Mesenchymal stem cell (in vitro differentiated cells and primary cell): ENCODE measurements around the gene TTC13.

Source experiments
- DNase-seq: peaks from one replicate; pipeline ENCODE4 v3.0.0-alpha.2; 2013
- H2AFZ ChIP-seq: one replicate; pipeline ENCODE4 v1.6.1; 2013; ENCODE audit warnings: low read depth, mild to moderate bottlenecking, control low read depth, inconsistent platforms, low read length, moderate library complexity
- H2AK5ac ChIP-seq: 2 replicates; pipeline ENCODE4 v1.6.1; 2013; ENCODE audit warnings: low read length, moderate library complexity, mild to moderate bottlenecking, inconsistent platforms; ENCODE audit not compliant: severe bottlenecking
- H2BK120ac ChIP-seq: one replicate; pipeline ENCODE4 v1.6.1; 2013; ENCODE audit warnings: low read depth, mild to moderate bottlenecking, inconsistent platforms, low read length, moderate library complexity
- H2BK12ac ChIP-seq, 2 experiments: one replicate each; pipeline ENCODE4 v1.6.1; 2013; ENCODE audit warnings: inconsistent platforms in 2 of 2, low read length in 2 of 2, mild to moderate bottlenecking in 2 of 2, moderate library complexity in 2 of 2, control low read depth in 1 of 2
- H2BK15ac ChIP-seq: one replicate; pipeline ENCODE4 v1.6.1; 2013; ENCODE audit warnings: mild to moderate bottlenecking, low read depth, inconsistent platforms; ENCODE audit not compliant: poor library complexity, severe bottlenecking
- H2BK5ac ChIP-seq: 2 replicates; pipeline ENCODE4 v1.6.1; 2013; ENCODE audit warnings: low read depth, mild to moderate bottlenecking, low read length, control low read depth, inconsistent platforms; ENCODE audit not compliant: poor library complexity, severe bottlenecking
- H3K14ac ChIP-seq, 2 experiments: one replicate each; pipeline ENCODE4 v1.6.1; 2013; ENCODE audit warnings: inconsistent platforms in 2 of 2, low read length in 2 of 2, control low read depth in 1 of 2, mild to moderate bottlenecking in 1 of 2, moderate library complexity in 1 of 2
- H3K18ac ChIP-seq, 2 experiments: one replicate each; pipeline ENCODE4 v1.6.1; 2013; ENCODE audit warnings: inconsistent platforms in 2 of 2, low read length in 2 of 2, control low read depth in 1 of 2, low read depth in 1 of 2, mild to moderate bottlenecking in 1 of 2
- H3K23ac ChIP-seq, 2 experiments: one replicate each; pipeline ENCODE4 v1.6.1; 2013; ENCODE audit warnings: inconsistent platforms in 2 of 2, low read length in 2 of 2, mild to moderate bottlenecking in 2 of 2, moderate library complexity in 2 of 2, control low read depth in 1 of 2
- H3K27ac ChIP-seq: 2 replicates; pipeline ENCODE4 v1.5.1; 2013; ENCODE audit warnings: mild to moderate bottlenecking, moderate library complexity, low read length, control low read depth, inconsistent platforms; ENCODE audit not compliant: poor library complexity, severe bottlenecking
- H3K27me3 ChIP-seq, 2 experiments: 2 replicates each; pipeline versions ENCODE4 v1.6.1 to v1.7.0; 2013; ENCODE audit warnings: low read length in 2 of 2, mild to moderate bottlenecking in 2 of 2, moderate library complexity in 2 of 2, control low read depth in 1 of 2, inconsistent platforms in 1 of 2; ENCODE audit not compliant: control insufficient read depth in 1 of 2, insufficient read depth in 1 of 2
- H3K36me3 ChIP-seq, 2 experiments: 2 replicates each; pipeline versions ENCODE4 v1.6.1 to v1.7.0; 2013; ENCODE audit warnings: low read length in 2 of 2, control low read depth in 1 of 2, inconsistent platforms in 1 of 2, low read depth in 1 of 2, mild to moderate bottlenecking in 1 of 2; ENCODE audit not compliant: insufficient read depth in 2 of 2, control insufficient read depth in 1 of 2
- H3K4ac ChIP-seq, 2 experiments: one replicate each; pipeline ENCODE4 v1.6.1; 2013; ENCODE audit warnings: inconsistent platforms in 2 of 2, low read length in 2 of 2, mild to moderate bottlenecking in 2 of 2, moderate library complexity in 2 of 2, control low read depth in 1 of 2, low read depth in 1 of 2
- H3K4me1 ChIP-seq: 2 replicates; pipeline ENCODE4 v1.6.1; 2013; ENCODE audit warnings: low read depth, low read length, control low read depth; ENCODE audit not compliant: control insufficient read depth, insufficient read depth
- H3K4me2 ChIP-seq: 2 replicates; pipeline ENCODE4 v1.6.1; 2013; ENCODE audit warnings: low read length, mild to moderate bottlenecking, inconsistent platforms; ENCODE audit not compliant: poor library complexity, severe bottlenecking
- H3K4me3 ChIP-seq, 2 experiments: 2 replicates each; pipeline versions ENCODE4 v1.5.1 to v1.7.0; 2013; ENCODE audit warnings: low read length in 2 of 2, mild to moderate bottlenecking in 2 of 2, control low read depth in 1 of 2, low read depth in 1 of 2; ENCODE audit not compliant: insufficient read depth in 1 of 2
- H3K79me1 ChIP-seq: replicated peaks from 2 replicates; pipeline ENCODE4 v1.6.1; 2013; ENCODE audit warnings: mild to moderate bottlenecking, control low read depth, low read length, inconsistent platforms; ENCODE audit not compliant: poor library complexity, severe bottlenecking
- H3K9ac ChIP-seq: 2 replicates; pipeline ENCODE4 v1.7.0; 2013; ENCODE audit warnings: mild to moderate bottlenecking, low read length, moderate library complexity
- H3K9me3 ChIP-seq: 2 replicates; pipeline ENCODE4 v1.7.0; 2013; ENCODE audit warnings: mild to moderate bottlenecking, low read length; ENCODE audit not compliant: control insufficient read depth
- H4K8ac ChIP-seq: one replicate; pipeline ENCODE4 v1.6.1; 2013; ENCODE audit warnings: inconsistent platforms, mild to moderate bottlenecking, low read length, moderate library complexity
- H4K91ac ChIP-seq: one replicate; pipeline ENCODE4 v1.6.1; 2013; ENCODE audit warnings: mild to moderate bottlenecking, low read length, inconsistent platforms
- WGBS: methylation state at CpG from one replicate; pipeline ENCODE4 v1.1.7; 2013; ENCODE audit warnings: mixed read lengths; 5-methylcytosine and 5-hydroxymethylcytosine counted together

The TTC13 gene

DNA sequence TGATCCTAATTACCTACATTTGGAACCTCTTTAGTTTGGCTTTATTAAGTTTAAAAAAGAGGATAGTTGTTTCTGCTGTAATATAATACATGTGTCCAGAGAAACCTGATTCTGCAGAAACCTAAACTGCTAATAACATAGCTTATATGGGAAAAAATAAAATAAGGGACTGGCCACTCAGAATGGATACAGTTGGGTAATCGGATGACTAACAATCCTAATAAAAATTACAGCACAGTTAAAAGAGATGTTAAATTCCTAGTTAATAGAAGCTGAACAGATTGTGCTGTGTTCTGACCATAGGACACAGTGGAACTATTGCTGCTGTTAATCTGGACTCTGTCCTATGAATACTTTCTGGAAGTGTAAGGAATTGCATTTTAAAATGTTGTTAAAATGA, 16.2 kb upstream of the TTC13 start:
- H3K4me3 ChIP-seq, result no peak overlapping the region
- H2AK5ac ChIP-seq, result no peak overlapping the region
- no peak overlapping the region for H3K23ac ChIP-seq
- H2BK5ac ChIP-seq, result no peak overlapping the region
- peaks cover 12% of the 10 kb centered on the region for H3K79me1 ChIP-seq
- H2AFZ ChIP-seq, result no peak overlapping the region
- no peak overlapping the region for H2BK15ac ChIP-seq
- H3K4me1 ChIP-seq, result peaks cover 4% of the 10 kb centered on the region
- no peak overlapping the region for H2BK120ac ChIP-seq
- WGBS, result 100% methylated on average over 1 of the region's 1 CpG
- no peak overlapping the region for H3K14ac ChIP-seq
- DNase-seq, result no peak
- H4K8ac ChIP-seq, result no peak overlapping the region
- H3K4ac ChIP-seq, result no peak overlapping the region
- H3K9ac ChIP-seq, result no peak overlapping the region
- no peak overlapping the region for H4K91ac ChIP-seq
- H3K9me3 ChIP-seq, result no peaks in the 10 kb centered on the region
- no peak overlapping the region for H3K4me2 ChIP-seq
- H3K27me3 ChIP-seq, result no peaks in the 10 kb centered on the region
- H2BK12ac ChIP-seq, result no peak overlapping the region
- no peak overlapping the region for H3K18ac ChIP-seq
- H3K36me3 ChIP-seq, result peaks cover 31 to 75% of the 10 kb centered on the region in 2 experiments
- no peak overlapping the region for H3K27ac ChIP-seq

DNA sequence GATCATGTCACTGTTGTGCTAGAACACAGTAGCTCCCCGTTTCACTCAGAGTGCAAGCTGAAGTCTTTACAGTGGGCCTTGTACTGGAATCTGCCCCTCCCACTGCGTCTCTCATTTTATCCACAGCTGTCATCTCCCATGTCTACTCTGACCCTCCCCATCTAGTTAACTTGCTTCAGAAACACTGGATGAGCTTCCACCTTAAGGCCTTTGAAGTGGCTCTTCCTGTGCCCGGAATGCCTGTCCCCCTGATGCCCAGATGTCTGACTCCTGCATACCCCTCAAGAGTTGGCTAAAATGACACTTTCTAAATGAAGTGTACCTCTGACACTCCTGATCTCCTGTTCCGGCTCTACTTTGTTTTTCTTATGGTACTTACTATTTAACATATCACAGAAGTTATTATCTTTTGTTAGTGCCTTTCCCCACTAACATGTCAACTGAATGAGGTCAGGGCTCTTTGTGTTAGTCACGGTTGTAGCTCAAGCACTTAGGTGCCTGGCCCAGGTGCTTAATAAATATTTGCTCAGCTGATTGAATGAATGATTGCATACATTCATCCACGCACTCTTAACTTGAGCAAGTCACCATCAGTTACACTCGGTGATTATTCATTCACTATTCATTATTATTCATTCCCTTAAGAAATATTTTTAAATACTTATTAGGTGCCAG, 13.6 kb upstream of the TTC13 start:
- WGBS, result 93% methylated on average over 4 of the region's 7 CpGs
- Histone ChIP-seq H3K23ac (no peak overlapping the region), H3K36me3 (peaks cover 7 to 59% of the 10 kb centered on the region in 2 experiments), H3K4ac (no peak overlapping the region), H2BK15ac (no peak overlapping the region), H3K4me3 (no peak overlapping the region), H2BK5ac (no peak overlapping the region), H3K9ac (no peak overlapping the region), H3K27me3 (no peaks in the 10 kb centered on the region), H3K9me3 (no peaks in the 10 kb centered on the region), H3K14ac (no peak overlapping the region), H3K27ac (no peak overlapping the region), H2BK120ac (no peak overlapping the region), H4K8ac (no peak overlapping the region), H3K79me1 (peaks cover 19% of the 10 kb centered on the region), H2BK12ac (no peak overlapping the region), H4K91ac (no peak overlapping the region), H2AFZ (no peak overlapping the region), H2AK5ac (no peak overlapping the region), H3K4me1 (peaks cover 6% of the 10 kb centered on the region), H3K18ac (no peak overlapping the region), H3K4me2 (no peak overlapping the region)
- no peak for DNase-seq

DNA sequence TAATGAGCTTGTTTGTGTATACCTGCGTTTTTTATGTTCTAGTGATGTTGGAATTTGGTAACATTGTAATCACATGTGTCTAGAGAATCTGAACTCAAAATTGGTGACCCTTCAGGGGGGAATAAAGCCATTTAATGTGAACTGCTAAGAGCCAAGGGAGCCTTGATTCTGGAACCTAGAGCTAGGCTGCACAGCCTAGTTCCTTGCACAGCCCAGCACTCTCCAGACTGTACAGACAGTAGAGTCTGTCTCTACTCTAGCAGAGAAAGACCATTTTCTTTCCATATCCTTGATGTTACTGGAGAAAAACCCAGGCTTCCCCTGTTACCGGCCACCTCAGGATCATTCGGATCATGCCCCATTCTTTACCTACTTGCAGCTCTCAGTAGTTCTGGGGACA, 8.8 kb upstream of the TTC13 start:
- no peak overlapping the region for H3K18ac ChIP-seq
- H4K8ac ChIP-seq, result no peak overlapping the region
- H3K4me2 ChIP-seq, result no peak overlapping the region
- peaks cover 15% of the 10 kb centered on the region for H3K79me1 ChIP-seq
- H3K36me3 ChIP-seq, result peaks cover 3 to 37% of the 10 kb centered on the region in 2 experiments
- H2AK5ac ChIP-seq, result peak overlapping the region; percentile 64
- no peak overlapping the region for H2BK120ac ChIP-seq
- H3K4me3 ChIP-seq, result no peak overlapping the region
- no peak overlapping the region for H2BK5ac ChIP-seq
- H3K14ac ChIP-seq, result no peak overlapping the region
- no peak overlapping the region for H4K91ac ChIP-seq
- no peak overlapping the region for H2BK15ac ChIP-seq
- no peak overlapping the region for H3K9ac ChIP-seq
- peaks cover 14% of the 10 kb centered on the region for H3K4me1 ChIP-seq
- no peak overlapping the region for H2AFZ ChIP-seq
- H3K4ac ChIP-seq, result no peak overlapping the region
- H3K23ac ChIP-seq, result no peak overlapping the region
- no peak overlapping the region for H3K27ac ChIP-seq
- H2BK12ac ChIP-seq, result no peak overlapping the region
- no peak for DNase-seq
- no peaks in the 10 kb centered on the region for H3K9me3 ChIP-seq
- 94% methylated on average over 3 of the region's 3 CpGs for WGBS
- H3K27me3 ChIP-seq, result no peaks in the 10 kb centered on the region

DNA sequence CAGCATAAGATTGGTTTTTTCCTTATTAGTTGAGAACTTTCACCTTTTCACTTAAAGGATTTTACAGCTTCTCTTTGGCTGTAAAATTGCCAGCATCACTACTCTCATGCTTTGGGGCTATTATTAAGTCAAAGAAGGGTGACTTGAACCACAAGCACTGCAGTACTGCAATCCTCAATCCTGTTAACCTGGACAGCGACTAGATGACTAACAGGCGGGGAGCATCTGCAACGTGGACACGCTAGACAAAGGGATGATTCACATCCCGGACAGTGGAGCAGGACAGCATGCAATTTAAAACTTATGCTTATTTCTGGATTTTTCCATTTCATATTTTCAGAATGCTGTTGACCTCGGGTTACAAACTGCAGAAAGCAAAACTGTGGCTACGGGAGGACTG, 8.3 kb upstream of the TTC13 start:
- no peak overlapping the region for H2BK5ac ChIP-seq
- H2AK5ac ChIP-seq, result no peak overlapping the region
- no peak overlapping the region for H3K4ac ChIP-seq
- no peak overlapping the region for H2AFZ ChIP-seq
- H3K4me1 ChIP-seq, result peaks cover 14% of the 10 kb centered on the region
- no peak overlapping the region for H3K4me2 ChIP-seq
- peaks cover 15% of the 10 kb centered on the region for H3K79me1 ChIP-seq
- no peak overlapping the region for H3K14ac ChIP-seq
- H3K23ac ChIP-seq, result no peak overlapping the region
- H3K36me3 ChIP-seq, result peaks cover 3 to 34% of the 10 kb centered on the region in 2 experiments
- no peak overlapping the region for H3K4me3 ChIP-seq
- 55% methylated on average over 7 of the region's 7 CpGs for WGBS
- H4K91ac ChIP-seq, result no peak overlapping the region
- H3K27me3 ChIP-seq, result no peaks in the 10 kb centered on the region
- no peaks in the 10 kb centered on the region for H3K9me3 ChIP-seq
- no peak overlapping the region for H2BK12ac ChIP-seq
- H2BK15ac ChIP-seq, result no peak overlapping the region
- DNase-seq, result peak; percentile 78
- peak overlapping the region; percentile 6 for H3K27ac ChIP-seq
- H4K8ac ChIP-seq, result no peak overlapping the region
- no peak overlapping the region for H3K9ac ChIP-seq
- H3K18ac ChIP-seq, result no peak overlapping the region
- H2BK120ac ChIP-seq, result no peak overlapping the region
